ENCODE measurements around the gene BRSK2.

Gene BRSK2

GRCh38 chr11:1481483-1481825 is 91.7 kb downstream of the BRSK2 start:
- Histone ChIP-seq H3K4me1 (ENCODE audit: control insufficient read depth, insufficient read depth, low read length) (no peaks in the 10 kb centered on the region; the same call in 1 of the 2 replicates), H3K36me3 (ENCODE audit: control insufficient read depth in 2 of 2, insufficient read depth in 1 of 2, low read length in 2 of 2) (peaks cover 0 to 33% of the 10 kb centered on the region in 2 experiments; a peak in 1 of 3 replicates), H3K4me3 (ENCODE audit: low read depth, low read length) (no peak overlapping the region), H3K9me3 (ENCODE audit: control insufficient read depth, insufficient read depth, low read depth, low read length) (no peaks in the 10 kb centered on the region), H3K27ac (ENCODE audit: extremely low read depth, low read depth, low read length) (no peak overlapping the region)
- TF ChIP-seq HOXC10 (CRISPR knock-in tag; IDR thresholded peaks at IDR 0.05) (no peak), KLF1 (tag by site-specific recombination; IDR thresholded peaks at IDR 0.05) (no peak), ZNF202 (tag by site-specific recombination; IDR thresholded peaks at IDR 0.05; ENCODE audit: borderline replicate concordance) (no peak), ZNF530 (tag by site-specific recombination; IDR thresholded peaks at IDR 0.05; ENCODE audit: low read depth) (no peak), ZNF132 (tag by site-specific recombination; IDR thresholded peaks at IDR 0.05; ENCODE audit: borderline replicate concordance) (no peak)
- ChIA-PET POLR2A (no interaction called here), CTCF (no interaction called here)

DNA sequence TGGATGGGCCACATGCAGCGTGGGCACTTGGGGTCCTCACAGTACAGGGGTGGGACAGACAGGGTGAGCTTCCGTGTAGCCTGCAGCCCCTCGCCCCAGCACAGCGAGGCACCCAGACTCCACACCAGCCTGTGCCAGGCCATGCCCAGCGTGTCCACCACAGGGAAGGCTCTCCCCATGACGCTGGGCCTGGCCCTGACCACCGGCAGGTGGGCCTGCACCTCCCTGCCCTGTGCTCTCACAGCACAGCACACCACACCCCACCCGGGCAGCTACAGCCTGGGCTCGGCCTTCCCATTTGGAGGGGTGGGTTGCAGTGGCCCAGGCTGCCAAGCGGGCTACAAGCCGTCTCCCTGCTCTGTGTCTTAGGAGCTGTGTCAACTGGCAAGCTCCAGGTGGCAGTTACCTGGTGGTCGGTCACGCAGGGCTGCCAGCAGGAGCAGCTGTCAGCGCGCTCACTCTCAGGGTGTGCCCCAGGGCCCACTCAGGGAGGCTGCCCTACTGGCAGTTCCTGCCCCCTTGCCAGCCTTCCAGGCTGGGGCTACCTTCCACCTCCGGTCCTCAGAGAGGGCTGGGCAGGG is 92.2 kb downstream of the BRSK2 start:
- peaks cover 0 to 32% of the 10 kb centered on the region in 2 experiments; a peak in 1 of 3 replicates for H3K36me3 ChIP-seq (ENCODE audit: control insufficient read depth in 2 of 2, insufficient read depth in 1 of 2, low read length in 2 of 2)
- ChIA-PET CTCF (no interaction called here), POLR2A (no interaction called here)
- no peak overlapping the region for H3K4me3 ChIP-seq (ENCODE audit: low read depth, low read length)
- no peaks in the 10 kb centered on the region for H3K9me3 ChIP-seq (ENCODE audit: control insufficient read depth, insufficient read depth, low read depth, low read length)
- no peaks in the 10 kb centered on the region; the same call in 1 of the 2 replicates for H3K4me1 ChIP-seq (ENCODE audit: control insufficient read depth, insufficient read depth, low read length)
- TF ChIP-seq, protein P1, sequence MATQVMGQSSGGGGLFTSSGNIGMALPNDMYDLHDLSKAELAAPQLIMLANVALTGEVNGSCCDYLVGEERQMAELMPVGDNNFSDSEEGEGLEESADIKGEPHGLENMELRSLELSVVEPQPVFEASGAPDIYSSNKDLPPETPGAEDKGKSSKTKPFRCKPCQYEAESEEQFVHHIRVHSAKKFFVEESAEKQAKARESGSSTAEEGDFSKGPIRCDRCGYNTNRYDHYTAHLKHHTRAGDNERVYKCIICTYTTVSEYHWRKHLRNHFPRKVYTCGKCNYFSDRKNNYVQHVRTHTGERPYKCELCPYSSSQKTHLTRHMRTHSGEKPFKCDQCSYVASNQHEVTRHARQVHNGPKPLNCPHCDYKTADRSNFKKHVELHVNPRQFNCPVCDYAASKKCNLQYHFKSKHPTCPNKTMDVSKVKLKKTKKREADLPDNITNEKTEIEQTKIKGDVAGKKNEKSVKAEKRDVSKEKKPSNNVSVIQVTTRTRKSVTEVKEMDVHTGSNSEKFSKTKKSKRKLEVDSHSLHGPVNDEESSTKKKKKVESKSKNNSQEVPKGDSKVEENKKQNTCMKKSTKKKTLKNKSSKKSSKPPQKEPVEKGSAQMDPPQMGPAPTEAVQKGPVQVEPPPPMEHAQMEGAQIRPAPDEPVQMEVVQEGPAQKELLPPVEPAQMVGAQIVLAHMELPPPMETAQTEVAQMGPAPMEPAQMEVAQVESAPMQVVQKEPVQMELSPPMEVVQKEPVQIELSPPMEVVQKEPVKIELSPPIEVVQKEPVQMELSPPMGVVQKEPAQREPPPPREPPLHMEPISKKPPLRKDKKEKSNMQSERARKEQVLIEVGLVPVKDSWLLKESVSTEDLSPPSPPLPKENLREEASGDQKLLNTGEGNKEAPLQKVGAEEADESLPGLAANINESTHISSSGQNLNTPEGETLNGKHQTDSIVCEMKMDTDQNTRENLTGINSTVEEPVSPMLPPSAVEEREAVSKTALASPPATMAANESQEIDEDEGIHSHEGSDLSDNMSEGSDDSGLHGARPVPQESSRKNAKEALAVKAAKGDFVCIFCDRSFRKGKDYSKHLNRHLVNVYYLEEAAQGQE (tag by site-specific recombination; IDR thresholded peaks at IDR 0.05), result no peak
- TF ChIP-seq PRDM1 (tag by site-specific recombination; IDR thresholded peaks at IDR 0.05) (no peak), ZNF394 (tag by site-specific recombination; IDR thresholded peaks at IDR 0.05; ENCODE audit: borderline replicate concordance) (no peak), ZNF292 (tag by site-specific recombination; IDR thresholded peaks at IDR 0.05; ENCODE audit: borderline replicate concordance, low read depth) (no peak), GLIS2 (tag by site-specific recombination; IDR thresholded peaks at IDR 0.05) (no peak), ZNF148 (tag by site-specific recombination; IDR thresholded peaks at IDR 0.05; ENCODE audit: borderline replicate concordance) (no peak), ZNF548 (tag by site-specific recombination; IDR thresholded peaks at IDR 0.05) (no peak), SETDB1 (IDR thresholded peaks at IDR 0.05; ENCODE audit: insufficient read length, low read length) (no peak), ZXDB (tag by site-specific recombination; IDR thresholded peaks at IDR 0.05) (no peak), ZSCAN23 (tag by site-specific recombination; IDR thresholded peaks at IDR 0.05) (no peak), SALL2 (tag by site-specific recombination; IDR thresholded peaks at IDR 0.05; ENCODE audit: borderline replicate concordance) (no peak), ZNF558 (tag by site-specific recombination; IDR thresholded peaks at IDR 0.05) (no peak), HOXC10 (CRISPR knock-in tag; IDR thresholded peaks at IDR 0.05) (no peak), OSR2 (tag by site-specific recombination; IDR thresholded peaks at IDR 0.05) (no peak), GLI2 (tag by site-specific recombination; IDR thresholded peaks at IDR 0.05; ENCODE audit: borderline replicate concordance, low read depth) (no peak), ZNF670 (tag by site-specific recombination; IDR thresholded peaks at IDR 0.05; ENCODE audit: low read depth) (no peak), REPIN1 (tag by site-specific recombination; IDR thresholded peaks at IDR 0.05; ENCODE audit: low read depth) (no peak), ZNF549 (tag by site-specific recombination; IDR thresholded peaks at IDR 0.05) (no peak)
- no peak overlapping the region for H3K27ac ChIP-seq (ENCODE audit: extremely low read depth, low read depth, low read length)

Measured in HEK293 (cell line).